ENCODE measurements around the gene BICC1. TPM values are rescaled to one million over a fixed set of nuclear protein-coding genes. Genes with fewer than 3 reads are reported as not detected.
A peak's percentile ranks its signal among the peaks of the same experiment; 100 is the strongest.

The BICC1 gene
- total RNA-seq, 1 donor from 2014 or later: 9.3 TPM

- peaks cover 3% of the 10 kb centered on the region for H3K4me1 Mint-ChIP-seq
- no peak overlapping the region for H3K27ac Mint-ChIP-seq
- peaks cover 12% of the 10 kb centered on the region for H3K9me3 Mint-ChIP-seq
- no peak overlapping the region for H3K4me3 Mint-ChIP-seq
- no peaks in the 10 kb centered on the region for H3K27me3 Mint-ChIP-seq (ENCODE audit: low read depth)
- no peak for DNase-seq (ENCODE audit: low spot score in 2 of 2, unreplicated experiment in 2 of 2)
- no peak for TF ChIP-seq CTCF (IDR thresholded peaks at IDR 0.05; ENCODE audit: unreplicated experiment)
- H3K36me3 Mint-ChIP-seq: no peaks in the 10 kb centered on the region
These were observed 97.0 kb downstream of the BICC1 start for GRCh38 chr10:58609532-58610150.

- TF ChIP-seq CTCF (IDR thresholded peaks at IDR 0.05; ENCODE audit: unreplicated experiment): no peak
- DNase-seq (ENCODE audit: low spot score in 2 of 2, unreplicated experiment in 2 of 2): no peak
- peaks cover 9% of the 10 kb centered on the region for H3K9me3 Mint-ChIP-seq
- H3K4me3 Mint-ChIP-seq: no peak overlapping the region
- no peaks in the 10 kb centered on the region for H3K27me3 Mint-ChIP-seq (ENCODE audit: low read depth)
- H3K36me3 Mint-ChIP-seq: no peaks in the 10 kb centered on the region
- no peak overlapping the region for H3K27ac Mint-ChIP-seq
- no peaks in the 10 kb centered on the region for H3K4me1 Mint-ChIP-seq
These were observed 102.7 kb downstream of the BICC1 start for GRCh38 chr10:58615237-58615935.

GRCh38 chr10:58618158-58618676, 105.5 kb downstream of the BICC1 start:
- peaks cover 9% of the 10 kb centered on the region for H3K9me3 Mint-ChIP-seq
- no peaks in the 10 kb centered on the region for H3K27me3 Mint-ChIP-seq (ENCODE audit: low read depth)
- peaks cover 12% of the 10 kb centered on the region for H3K4me1 Mint-ChIP-seq
- H3K27ac Mint-ChIP-seq: no peak overlapping the region
- no peaks in the 10 kb centered on the region for H3K36me3 Mint-ChIP-seq
- no peak for DNase-seq (ENCODE audit: low spot score in 2 of 2, unreplicated experiment in 2 of 2)
- no peak overlapping the region for H3K4me3 Mint-ChIP-seq
- TF ChIP-seq CTCF (IDR thresholded peaks at IDR 0.05; ENCODE audit: unreplicated experiment): no peak

- DNase-seq (ENCODE audit: low spot score in 2 of 2, unreplicated experiment in 2 of 2): no peak
- peaks cover 9% of the 10 kb centered on the region for H3K9me3 Mint-ChIP-seq
- no peak for TF ChIP-seq CTCF (IDR thresholded peaks at IDR 0.05; ENCODE audit: unreplicated experiment)
- H3K36me3 Mint-ChIP-seq: no peaks in the 10 kb centered on the region
- H3K27ac Mint-ChIP-seq: peak overlapping the region; percentile 55
- peaks cover 16% of the 10 kb centered on the region for H3K4me1 Mint-ChIP-seq
- H3K27me3 Mint-ChIP-seq (ENCODE audit: low read depth): no peaks in the 10 kb centered on the region
- H3K4me3 Mint-ChIP-seq: no peak overlapping the region
These were observed 108.9 kb downstream of the BICC1 start for GRCh38 chr10:58621379-58622077.

- Mint-ChIP-seq H3K9me3 (peaks cover 9% of the 10 kb centered on the region), H3K27me3 (ENCODE audit: low read depth) (no peaks in the 10 kb centered on the region), H3K36me3 (no peaks in the 10 kb centered on the region), H3K27ac (peak overlapping the region; percentile 14), H3K4me3 (no peak overlapping the region), H3K4me1 (peaks cover 16% of the 10 kb centered on the region)
- no peak for TF ChIP-seq CTCF (IDR thresholded peaks at IDR 0.05; ENCODE audit: unreplicated experiment)
- no peak for DNase-seq (ENCODE audit: low spot score in 2 of 2, unreplicated experiment in 2 of 2)
These were observed 109.6 kb downstream of the BICC1 start for GRCh38 chr10:58622246-58622645.

All from mesothelial cell of epicardium (in vitro differentiated cells).